Neutrophil (primary cell): ENCODE data around the gene CNOT2.

Source experiments
- H3K27ac ChIP-seq: fragments of 200-600 bp; sonication (generic); 2 replicates; pipeline ENCODE4 v1.5.1; 2016; ENCODE audit warnings: mild to moderate bottlenecking, moderate library complexity
- H3K27me3 ChIP-seq: fragments of 200-600 bp; sonication (generic); 2 replicates; pipeline ENCODE4 v1.6.0; 2016; ENCODE audit warnings: mild to moderate bottlenecking
- H3K36me3 ChIP-seq: fragments of 200-600 bp; sonication (generic); 2 replicates; pipeline ENCODE4 v1.5.1; 2017
- H3K4me1 ChIP-seq, 2 experiments: fragments of 200-600 bp in 1 of 2; sonication (generic) in 1 of 2; 1 replicate in 1 of 2; 2 replicates in 1 of 2; pipeline versions ENCODE4 v1.5.1 to v1.6.1; 2013 to 2016; ENCODE audit warnings: low read depth in 1 of 2, low read length in 1 of 2, mild to moderate bottlenecking in 1 of 2, moderate library complexity in 1 of 2; ENCODE audit not compliant: control insufficient read depth in 1 of 2, insufficient read depth in 1 of 2
- H3K4me3 ChIP-seq, 2 experiments: fragments of 200-600 bp in 1 of 2; sonication (generic) in 1 of 2; 1 replicate in 1 of 2; 2 replicates in 1 of 2; pipeline ENCODE4 v1.5.1; 2013 to 2016; ENCODE audit warnings: low read depth in 1 of 2, low read length in 1 of 2, mild to moderate bottlenecking in 1 of 2, moderate library complexity in 1 of 2
- H3K9me3 ChIP-seq: fragments of 200-600 bp; sonication (generic); 2 replicates; pipeline ENCODE4 v1.5.1; 2016
- TF ChIP-seq, protein P1 (sequence below): fragments of 200-600 bp; sonication (generic); IDR thresholded peaks from 2 replicates; pipeline ENCODE4 v1.5.1; 2016; ENCODE audit warnings: antibody characterized with exemption

Gene CNOT2

DNA sequence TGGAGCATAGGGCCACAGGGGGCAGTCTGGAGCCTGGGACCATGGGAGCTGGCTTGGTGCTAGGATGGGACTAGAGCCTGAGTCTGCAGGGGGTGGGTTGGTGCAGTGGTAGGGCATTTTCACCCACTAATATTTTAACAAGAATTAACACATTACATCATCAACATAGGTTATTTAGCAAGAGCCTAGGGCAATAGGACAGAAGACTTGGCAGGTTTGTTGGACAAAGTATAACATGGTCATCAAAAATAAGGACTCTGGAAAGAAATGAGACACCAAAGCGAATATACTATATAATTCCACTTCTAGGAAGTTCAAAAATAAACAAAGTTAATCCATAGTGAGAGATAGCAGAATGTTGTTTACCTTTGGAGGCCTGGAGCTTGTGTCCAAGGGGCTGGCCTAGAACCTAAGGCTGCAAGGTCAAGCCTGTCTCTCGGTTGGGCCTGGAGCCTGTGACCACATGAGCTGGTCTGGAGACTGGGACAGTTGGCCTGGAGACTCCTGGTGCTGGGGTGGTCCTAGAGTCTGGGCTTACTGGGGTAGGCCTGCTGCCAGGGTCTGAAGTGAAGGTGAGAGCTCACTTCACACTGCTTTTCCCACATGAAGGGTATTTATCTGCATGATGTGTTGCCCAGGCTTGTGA is 28.1 kb upstream of the CNOT2 start:
- TF ChIP-seq, protein P1, sequence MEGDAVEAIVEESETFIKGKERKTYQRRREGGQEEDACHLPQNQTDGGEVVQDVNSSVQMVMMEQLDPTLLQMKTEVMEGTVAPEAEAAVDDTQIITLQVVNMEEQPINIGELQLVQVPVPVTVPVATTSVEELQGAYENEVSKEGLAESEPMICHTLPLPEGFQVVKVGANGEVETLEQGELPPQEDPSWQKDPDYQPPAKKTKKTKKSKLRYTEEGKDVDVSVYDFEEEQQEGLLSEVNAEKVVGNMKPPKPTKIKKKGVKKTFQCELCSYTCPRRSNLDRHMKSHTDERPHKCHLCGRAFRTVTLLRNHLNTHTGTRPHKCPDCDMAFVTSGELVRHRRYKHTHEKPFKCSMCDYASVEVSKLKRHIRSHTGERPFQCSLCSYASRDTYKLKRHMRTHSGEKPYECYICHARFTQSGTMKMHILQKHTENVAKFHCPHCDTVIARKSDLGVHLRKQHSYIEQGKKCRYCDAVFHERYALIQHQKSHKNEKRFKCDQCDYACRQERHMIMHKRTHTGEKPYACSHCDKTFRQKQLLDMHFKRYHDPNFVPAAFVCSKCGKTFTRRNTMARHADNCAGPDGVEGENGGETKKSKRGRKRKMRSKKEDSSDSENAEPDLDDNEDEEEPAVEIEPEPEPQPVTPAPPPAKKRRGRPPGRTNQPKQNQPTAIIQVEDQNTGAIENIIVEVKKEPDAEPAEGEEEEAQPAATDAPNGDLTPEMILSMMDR: no peak
- Histone ChIP-seq H3K36me3 (no peaks in the 10 kb centered on the region), H3K4me3 (no peak overlapping the region), H3K27me3 (no peaks in the 10 kb centered on the region), H3K4me1 (no peaks in the 10 kb centered on the region), H3K27ac (no peak overlapping the region), H3K9me3 (no peaks in the 10 kb centered on the region)

DNA sequence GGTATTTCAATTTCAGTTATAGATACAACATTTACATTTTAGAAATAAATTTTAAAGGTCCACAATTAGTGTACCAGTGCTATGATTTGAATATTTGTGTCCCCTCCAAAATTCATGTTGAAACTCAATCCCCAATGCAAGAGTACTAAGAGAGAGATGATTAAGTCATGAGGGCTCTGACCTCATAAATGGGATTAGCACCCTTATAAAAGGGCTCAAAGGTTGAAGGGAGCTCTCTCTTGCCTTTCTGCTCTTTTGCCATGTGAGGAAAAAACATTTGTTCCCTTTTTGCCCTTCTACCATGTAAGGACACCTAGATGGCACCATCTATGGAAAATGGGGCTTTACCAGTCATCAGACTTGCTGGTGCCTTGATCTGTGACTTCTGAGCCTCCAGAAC is 25.8 kb upstream of the CNOT2 start:
- H3K27ac ChIP-seq: no peak overlapping the region
- TF ChIP-seq, protein P1: no peak

DNA sequence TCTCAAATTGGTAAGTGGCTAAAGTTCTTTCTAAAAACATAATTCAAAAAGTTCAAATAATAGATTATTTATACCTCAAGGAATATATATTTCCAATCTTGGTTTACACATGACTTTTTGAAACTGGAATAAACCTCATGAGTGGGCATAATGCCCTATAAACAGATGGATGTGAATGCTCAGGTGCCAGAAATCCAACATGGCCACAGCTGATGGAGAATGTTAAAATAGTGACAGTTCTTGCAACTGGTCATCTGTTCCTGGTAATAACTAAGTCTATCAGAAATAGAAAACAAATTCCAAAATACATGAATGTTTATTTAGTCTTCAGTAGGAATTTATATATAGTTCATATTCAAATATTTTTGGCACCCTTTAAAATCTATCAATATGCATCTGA is 21.6 kb upstream of the CNOT2 start:
- Histone ChIP-seq H3K4me3 (no peak overlapping the region), H3K4me1 (no peaks in the 10 kb centered on the region), H3K36me3 (no peaks in the 10 kb centered on the region), H3K27me3 (no peaks in the 10 kb centered on the region), H3K27ac (no peak overlapping the region), H3K9me3 (no peaks in the 10 kb centered on the region)
- TF ChIP-seq, protein P1: no peak

More for the DNA sequence above, 25.8 kb upstream of the CNOT2 start:
- H3K27me3 ChIP-seq: no peaks in the 10 kb centered on the region
- no peaks in the 10 kb centered on the region for H3K9me3 ChIP-seq
- H3K4me1 ChIP-seq: no peaks in the 10 kb centered on the region
- no peak overlapping the region for H3K4me3 ChIP-seq
- no peaks in the 10 kb centered on the region for H3K36me3 ChIP-seq

DNA sequence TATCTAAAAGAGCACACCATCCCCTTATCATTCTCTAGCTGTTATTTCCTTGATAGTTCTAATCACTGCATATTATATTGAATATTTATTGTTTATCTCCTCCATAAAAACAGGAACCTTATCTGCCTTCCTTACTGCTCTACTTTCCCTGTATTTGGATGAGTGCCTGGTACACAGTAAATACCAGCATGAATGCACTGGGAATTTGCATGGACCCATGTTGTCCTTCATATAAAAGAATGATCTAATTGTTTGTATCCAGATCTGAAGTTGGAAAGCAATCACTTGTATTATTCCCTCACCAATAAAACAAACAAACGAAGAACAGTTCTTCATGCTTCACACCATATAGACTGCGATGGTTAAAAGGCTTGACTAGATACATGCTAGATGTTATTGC is 15.3 kb upstream of the CNOT2 start:
- Histone ChIP-seq H3K27ac (no peak overlapping the region), H3K4me3 (no peak overlapping the region), H3K4me1 (no peaks in the 10 kb centered on the region), H3K36me3 (no peaks in the 10 kb centered on the region), H3K27me3 (no peaks in the 10 kb centered on the region), H3K9me3 (no peaks in the 10 kb centered on the region)
- TF ChIP-seq, protein P1: no peak

DNA sequence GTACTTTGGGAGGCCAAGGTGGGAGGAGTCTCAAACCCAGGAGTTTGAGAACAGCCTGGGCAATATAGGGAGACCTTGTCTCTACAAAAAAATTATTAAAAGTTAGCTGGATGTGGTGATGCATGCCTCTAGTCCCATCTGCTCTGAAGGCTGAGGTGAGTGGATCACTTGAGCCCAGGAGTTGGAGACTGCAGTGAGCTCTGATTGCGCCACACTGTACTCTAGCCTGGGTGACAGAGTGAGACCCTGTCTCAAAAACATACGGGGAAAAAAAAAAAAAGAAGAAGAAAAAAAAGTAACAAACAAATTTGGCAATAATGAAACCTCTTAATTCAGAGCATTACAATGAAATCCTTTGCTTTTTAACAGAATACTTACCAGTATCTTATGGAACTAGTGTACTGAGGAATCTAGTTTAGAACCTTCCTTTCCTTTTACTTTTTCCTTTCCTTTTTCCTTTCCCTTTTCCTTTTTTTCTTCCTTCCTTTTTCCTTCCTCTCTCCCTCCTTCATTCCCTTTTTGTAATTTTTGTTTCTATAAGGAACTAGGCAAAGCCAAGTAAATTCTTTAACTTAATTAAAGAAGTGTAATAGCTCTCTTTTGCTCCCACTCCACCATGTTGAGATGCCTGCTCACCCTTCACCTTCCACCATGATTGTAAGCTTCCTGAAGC is 12.2 kb upstream of the CNOT2 start:
- no peak overlapping the region for H3K4me3 ChIP-seq
- no peaks in the 10 kb centered on the region for H3K27me3 ChIP-seq
- TF ChIP-seq, protein P1: no peak
- H3K9me3 ChIP-seq: no peaks in the 10 kb centered on the region
- no peaks in the 10 kb centered on the region for H3K4me1 ChIP-seq
- no peak overlapping the region for H3K27ac ChIP-seq
- H3K36me3 ChIP-seq: no peaks in the 10 kb centered on the region
